ENCODE results near the gene ABCB8.

DNA sequence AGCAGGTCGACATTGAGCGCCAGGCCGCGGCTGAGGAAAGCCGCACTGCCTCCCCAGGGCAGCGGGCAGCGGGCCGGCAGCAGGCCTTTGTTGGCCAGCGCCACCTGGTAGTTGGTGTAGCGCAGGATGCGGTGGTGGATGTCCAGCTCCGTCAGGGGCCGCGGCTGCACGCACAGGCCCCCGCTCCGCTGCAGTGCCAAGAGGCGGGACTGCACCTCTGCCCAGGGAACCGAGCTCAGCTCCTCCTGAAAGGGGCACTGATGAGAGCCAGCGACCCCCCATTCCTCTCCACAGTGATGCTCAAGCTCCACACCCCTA lies 9.2 kb upstream of the ABCB8 start:
- TF ChIP-seq, protein P1, sequence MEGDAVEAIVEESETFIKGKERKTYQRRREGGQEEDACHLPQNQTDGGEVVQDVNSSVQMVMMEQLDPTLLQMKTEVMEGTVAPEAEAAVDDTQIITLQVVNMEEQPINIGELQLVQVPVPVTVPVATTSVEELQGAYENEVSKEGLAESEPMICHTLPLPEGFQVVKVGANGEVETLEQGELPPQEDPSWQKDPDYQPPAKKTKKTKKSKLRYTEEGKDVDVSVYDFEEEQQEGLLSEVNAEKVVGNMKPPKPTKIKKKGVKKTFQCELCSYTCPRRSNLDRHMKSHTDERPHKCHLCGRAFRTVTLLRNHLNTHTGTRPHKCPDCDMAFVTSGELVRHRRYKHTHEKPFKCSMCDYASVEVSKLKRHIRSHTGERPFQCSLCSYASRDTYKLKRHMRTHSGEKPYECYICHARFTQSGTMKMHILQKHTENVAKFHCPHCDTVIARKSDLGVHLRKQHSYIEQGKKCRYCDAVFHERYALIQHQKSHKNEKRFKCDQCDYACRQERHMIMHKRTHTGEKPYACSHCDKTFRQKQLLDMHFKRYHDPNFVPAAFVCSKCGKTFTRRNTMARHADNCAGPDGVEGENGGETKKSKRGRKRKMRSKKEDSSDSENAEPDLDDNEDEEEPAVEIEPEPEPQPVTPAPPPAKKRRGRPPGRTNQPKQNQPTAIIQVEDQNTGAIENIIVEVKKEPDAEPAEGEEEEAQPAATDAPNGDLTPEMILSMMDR (IDR thresholded peaks at IDR 0.05) = no peak
- peak; percentile 44 for TF ChIP-seq EZH2phosphoT487 (IDR thresholded peaks at IDR 0.05)

All from neural progenitor cell (in vitro differentiated cells).